ENCODE data around the gene ANKS1B.
"Not testable (repeated sequence)": the region's sequence is repeated elsewhere in the genome, so short reads cannot be mapped to it uniquely, and the experiment has no call there.

The ANKS1B gene

GRCh38 chr12:99984271-99985128, at the start of gene ANKS1B:
TSS of gene ANKS1B (minus strand) at chr12:99984936. CDS start at chr12:99984237, 699 bp downstream.
- no peak for DNase-seq

GRCh38 chr12:100031836-100032235, 47.1 kb upstream of the ANKS1B start:
- DNase-seq, result no peak

- DNase-seq, result no peak
These were observed 42.9 kb upstream of the ANKS1B start for GRCh38 chr12:100027671-100028070.

- DNase-seq, result no peak
These were observed 41.5 kb upstream of the ANKS1B start for GRCh38 chr12:100026241-100026640.

- DNase-seq, result no peak
These were observed 40.3 kb upstream of the ANKS1B start for GRCh38 chr12:100024974-100025555.

GRCh38 chr12:100020370-100020769, 35.6 kb upstream of the ANKS1B start:
- DNase-seq, result no peak

- DNase-seq, result no peak
These were observed 32.3 kb upstream of the ANKS1B start for GRCh38 chr12:100017056-100017455.

GRCh38 chr12:100016304-100016703, 31.6 kb upstream of the ANKS1B start:
- not testable (repeated sequence) for DNase-seq

- DNase-seq, result not testable (repeated sequence)
These were observed 21.1 kb upstream of the ANKS1B start for GRCh38 chr12:100005846-100006245.

- no peak for DNase-seq
These were observed 13.1 kb upstream of the ANKS1B start for GRCh38 chr12:99997806-99998205.

GRCh38 chr12:99996095-99996494, 11.4 kb upstream of the ANKS1B start:
- DNase-seq, result no peak

GRCh38 chr12:99985631-99986030, 895 bp upstream of the ANKS1B start:
- no peak for DNase-seq

- DNase-seq, result no peak
These were observed 414 bp upstream of the ANKS1B start for GRCh38 chr12:99985129-99985570.

GRCh38 chr12:99983456-99984258, 1.1 kb downstream of the ANKS1B start:
- no peak for DNase-seq

- DNase-seq, result no peak
These were observed 3.0 kb downstream of the ANKS1B start for GRCh38 chr12:99981639-99982190.

- no peak for DNase-seq
These were observed 5.3 kb downstream of the ANKS1B start for GRCh38 chr12:99979471-99979870.

GRCh38 chr12:99978152-99978551, 6.6 kb downstream of the ANKS1B start:
- DNase-seq, result no peak

GRCh38 chr12:99977550-99977949, 7.2 kb downstream of the ANKS1B start:
- DNase-seq, result no peak

- no peak for DNase-seq
These were observed 8.0 kb downstream of the ANKS1B start for GRCh38 chr12:99976762-99977161.

- DNase-seq, result no peak
These were observed 9.4 kb downstream of the ANKS1B start for GRCh38 chr12:99975321-99975720.

GRCh38 chr12:99974146-99974545, 10.6 kb downstream of the ANKS1B start:
- DNase-seq, result no peak

- DNase-seq, result no peak
These were observed 18.3 kb downstream of the ANKS1B start for GRCh38 chr12:99966429-99966828.

GRCh38 chr12:99960311-99960710, 24.4 kb downstream of the ANKS1B start:
- no peak for DNase-seq

Data from activated CD8-positive, alpha-beta memory T cell treated with anti-CD3 and anti-CD28 coated beads, Interleukin-2, amount 50 U/mL, for 4 hours (primary cell).